Stimulated activated CD4-positive, alpha-beta T cell treated with anti-CD3 and anti-CD28 coated beads, Interleukin-1b, Interleukin-23, amount 100 ng/mL, for 1 hour (primary cell): ENCODE data around the gene TSPO.
"Not testable (repeated sequence)": the region's sequence is repeated elsewhere in the genome, so short reads cannot be mapped to it uniquely, and the experiment has no call there.

ENCODE experiments used
- DNase-seq, 2 donors: peaks; one replicate each; pipeline ENCODE4 v3.0.0-alpha.2; 2020; ENCODE audit warnings: low read depth in 2 of 2

The TSPO gene

DNA sequence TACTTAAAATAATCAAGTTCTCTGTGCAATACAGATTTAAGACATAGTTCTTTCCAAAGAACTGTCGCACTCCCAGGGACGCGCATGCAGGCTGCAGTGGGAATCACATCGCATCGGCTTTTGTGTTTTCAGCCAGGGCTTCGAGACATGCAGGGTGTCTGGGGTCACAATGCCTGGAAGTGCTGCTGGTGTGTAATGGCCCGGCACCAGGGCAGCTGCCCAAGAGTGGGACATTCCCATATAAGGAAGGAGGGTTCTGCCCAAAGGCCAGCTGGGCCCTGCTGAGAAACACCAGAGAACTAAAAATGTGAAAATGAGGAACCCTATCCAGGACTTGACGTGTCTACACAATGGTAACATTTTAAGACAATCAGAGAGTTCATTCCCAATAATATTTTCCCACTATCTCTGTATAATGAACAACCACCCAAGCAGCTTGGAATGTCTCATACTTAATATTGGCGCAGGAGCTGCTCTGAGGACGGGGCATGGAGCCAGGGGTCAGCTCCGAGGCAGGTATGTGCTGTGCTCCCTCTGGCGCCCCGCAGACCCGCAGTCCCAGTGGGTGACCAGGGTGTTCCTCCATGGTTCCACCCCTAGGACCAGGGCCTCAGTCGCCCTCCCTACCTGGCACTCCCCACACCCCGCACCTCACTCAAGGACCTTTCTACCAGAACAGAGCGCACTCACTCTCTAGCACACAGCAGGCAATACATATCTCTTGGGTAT is 19.4 kb upstream of the TSPO start:
- no peak for DNase-seq

DNA sequence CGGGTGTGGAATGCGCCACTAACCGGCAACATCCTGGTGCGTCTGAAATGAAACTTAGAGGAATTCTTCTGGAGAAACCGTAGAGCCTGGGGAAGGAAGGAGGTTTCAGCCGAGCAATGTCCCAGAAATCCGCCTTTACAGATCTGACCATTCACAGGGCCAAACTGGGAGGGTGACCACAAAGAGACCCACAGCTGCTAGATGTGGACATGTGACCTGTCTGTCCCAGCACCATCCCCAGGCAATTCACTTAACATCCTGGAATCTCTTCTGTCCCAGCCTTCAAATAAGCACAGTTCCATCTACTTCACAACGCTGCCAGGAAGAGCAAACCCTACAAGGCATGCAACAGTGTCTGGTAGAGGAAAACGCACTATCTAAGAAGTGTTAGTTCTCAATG is 18.0 kb upstream of the TSPO start:
- no peak for DNase-seq

DNA sequence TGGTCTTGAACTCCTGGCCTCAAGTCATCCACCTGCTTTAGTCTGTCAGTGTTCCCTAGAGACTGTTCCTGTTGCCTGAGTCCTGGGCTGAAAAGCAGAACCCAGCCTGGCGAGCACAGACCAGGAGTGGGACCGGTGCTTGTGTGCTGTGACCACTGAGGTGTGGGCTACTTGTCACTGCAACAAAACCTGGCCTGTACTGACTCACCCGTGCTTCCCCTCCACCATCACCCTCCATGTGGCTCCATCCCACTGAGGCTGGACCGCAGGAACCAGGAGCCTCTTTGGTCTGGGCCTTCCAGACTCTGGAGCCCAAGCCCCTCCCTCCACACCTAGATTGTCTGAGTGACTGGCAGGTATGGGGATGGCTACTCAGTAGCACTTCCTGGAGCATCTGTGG is 16.8 kb upstream of the TSPO start:
- no peak for DNase-seq

DNA sequence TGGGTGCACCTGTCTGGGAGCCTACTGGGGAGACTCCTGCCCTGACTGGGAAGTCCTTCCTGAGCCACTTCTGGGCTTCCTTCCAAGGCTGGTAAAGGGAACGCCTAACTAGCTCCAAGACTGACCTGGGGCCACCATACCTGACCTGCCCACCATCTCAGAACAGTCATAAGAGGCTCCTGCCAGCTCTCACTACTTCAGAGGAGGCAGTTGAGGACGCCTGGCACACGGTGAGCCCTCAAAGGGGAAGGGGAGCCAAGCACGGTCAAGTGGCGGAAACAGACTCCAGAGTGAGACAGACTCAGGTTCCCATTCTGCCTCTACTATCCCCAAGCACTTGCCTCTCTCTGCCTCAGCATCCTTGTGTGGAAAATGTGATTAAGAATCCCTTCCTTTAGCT is 15.8 kb upstream of the TSPO start:
- no peak for DNase-seq

DNA sequence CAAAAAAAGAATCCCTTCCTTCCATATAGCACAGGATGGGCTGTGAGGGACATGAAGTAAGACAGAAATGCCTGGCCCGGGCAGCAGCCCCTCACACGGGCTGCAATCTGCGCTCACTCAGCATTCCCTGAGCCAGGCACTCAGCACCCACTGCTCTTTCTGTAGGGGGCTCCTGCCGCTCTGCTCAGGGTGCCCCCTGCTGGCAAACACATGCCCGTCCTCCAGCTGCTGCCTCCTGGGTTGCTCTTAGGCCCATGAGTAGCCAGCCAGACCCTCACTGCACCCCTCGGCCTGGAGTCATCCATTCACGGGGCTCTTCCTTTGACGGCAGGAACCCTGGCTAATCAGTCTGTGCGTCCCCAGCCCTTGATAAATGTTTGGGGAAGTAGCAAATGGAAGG is 15.1 kb upstream of the TSPO start:
- DNase-seq = no peak

DNA sequence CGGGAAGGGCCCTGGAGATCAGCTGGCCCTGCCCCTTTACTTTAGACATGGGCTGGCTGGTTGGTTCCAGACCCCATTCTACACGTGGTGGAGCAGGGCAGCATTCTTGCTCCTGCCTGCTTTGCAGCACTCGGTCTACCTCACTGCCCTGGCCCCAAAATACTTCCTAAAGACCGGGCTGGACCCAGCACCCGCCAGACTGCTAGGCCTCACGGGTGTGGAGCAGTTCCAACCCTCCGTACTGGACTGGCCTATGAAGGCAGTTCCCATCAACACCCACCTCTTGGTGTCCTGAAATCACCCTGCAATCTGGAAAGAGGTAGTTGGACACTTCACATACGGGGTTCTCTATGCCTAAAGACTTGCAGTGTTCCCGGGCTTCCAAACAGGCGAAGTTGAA is 14.6 kb upstream of the TSPO start:
- no peak for DNase-seq

DNA sequence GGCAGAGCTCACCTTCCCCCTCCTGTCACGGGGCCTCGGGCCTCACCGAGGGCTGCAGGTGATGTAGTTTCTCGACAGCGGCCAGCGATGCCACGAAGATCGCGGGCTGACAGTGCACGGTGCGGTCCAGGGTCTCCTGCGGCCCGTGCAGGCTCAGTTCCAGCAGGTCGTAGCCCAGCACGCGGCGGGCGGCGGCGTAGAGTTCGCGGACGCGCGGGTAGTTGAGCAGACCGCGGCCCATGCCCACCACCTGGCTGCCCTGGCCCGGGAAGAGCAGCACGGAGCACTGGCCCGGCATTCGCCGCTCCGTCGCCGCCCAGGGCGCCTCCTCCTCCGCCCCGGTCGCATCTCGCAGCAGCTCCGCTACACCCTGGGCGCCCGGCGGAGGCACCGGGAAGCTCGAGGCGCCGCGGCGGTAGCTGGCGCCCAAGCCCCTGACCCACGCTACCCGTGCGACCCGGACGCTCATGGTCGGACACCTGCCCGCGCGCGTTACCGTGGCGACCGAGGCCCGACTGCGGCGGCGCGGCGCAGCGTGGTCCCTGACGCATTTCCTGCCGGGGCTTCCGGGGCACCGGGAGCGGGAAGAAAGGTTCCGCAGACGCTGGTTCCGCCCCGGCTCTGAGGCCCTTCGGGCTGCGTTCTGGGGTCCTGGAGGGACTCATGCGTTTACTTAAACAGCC is 8.3 kb upstream of the TSPO start, which contains the start of gene MCAT:
TSS of gene MCAT (minus strand) at position 519 of the 683 bp plus-strand sequence. CDS start at position 469, 50 bp downstream.
- peak; percentile 36 to 62 for DNase-seq

DNA sequence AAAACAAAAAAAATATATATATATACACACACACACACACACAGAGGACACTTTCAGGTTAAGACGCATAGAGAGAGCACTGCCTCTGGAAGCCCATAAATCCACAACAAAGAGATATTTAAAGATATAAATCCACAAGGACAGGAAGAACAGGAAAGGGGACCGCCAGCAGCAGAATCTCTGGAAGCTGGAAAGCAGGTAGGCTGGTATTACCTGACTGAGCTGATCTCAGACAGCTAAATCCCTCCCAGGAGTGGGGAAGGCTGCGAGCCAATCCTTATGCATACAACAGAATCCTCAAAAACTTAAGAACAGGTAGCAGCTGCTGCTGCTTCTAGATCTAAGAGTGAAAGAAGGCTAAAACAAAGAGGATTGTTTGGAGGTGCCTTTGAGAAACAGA is 6.4 kb upstream of the TSPO start:
- DNase-seq = no peak

DNA sequence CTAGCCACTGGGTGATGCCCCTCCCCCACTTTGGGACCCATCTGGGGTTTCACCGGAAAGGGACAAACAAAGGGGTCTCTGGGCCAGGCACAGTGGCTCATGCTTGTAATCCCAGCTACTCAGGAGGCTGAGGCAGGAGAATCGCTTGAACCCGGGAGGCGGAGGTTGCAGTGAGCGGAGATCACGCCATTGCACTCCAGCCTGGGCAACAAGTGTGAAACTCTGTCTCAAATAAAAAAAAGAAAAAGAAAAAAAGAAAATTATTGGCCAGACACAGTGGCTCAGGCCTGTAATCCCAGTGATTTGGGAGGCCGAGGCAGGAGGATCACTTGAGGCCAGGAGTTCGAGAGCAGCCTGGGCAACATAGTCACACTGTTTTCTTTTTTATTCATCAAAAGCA is 6.0 kb upstream of the TSPO start:
- DNase-seq = not testable (repeated sequence)

DNA sequence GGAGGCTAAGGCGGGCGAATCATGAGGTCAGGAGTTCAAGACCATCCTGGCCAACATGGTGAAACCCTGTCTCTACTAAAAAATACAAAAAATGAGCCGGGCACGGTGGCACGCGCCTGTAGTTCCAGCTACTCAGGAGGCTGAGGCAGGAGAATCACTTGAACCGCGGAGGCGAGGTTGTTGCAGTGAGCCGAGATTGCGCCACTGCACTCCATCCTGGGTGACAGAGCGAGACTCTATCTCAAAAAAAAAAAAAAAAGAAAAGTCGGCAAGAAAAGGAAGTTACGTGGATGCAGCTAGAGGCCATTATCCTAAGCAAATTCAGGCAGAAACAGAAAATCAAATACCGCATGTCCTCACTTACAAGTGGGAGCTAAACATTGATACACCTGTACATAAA is 5.0 kb upstream of the TSPO start:
- DNase-seq = not testable (repeated sequence)

DNA sequence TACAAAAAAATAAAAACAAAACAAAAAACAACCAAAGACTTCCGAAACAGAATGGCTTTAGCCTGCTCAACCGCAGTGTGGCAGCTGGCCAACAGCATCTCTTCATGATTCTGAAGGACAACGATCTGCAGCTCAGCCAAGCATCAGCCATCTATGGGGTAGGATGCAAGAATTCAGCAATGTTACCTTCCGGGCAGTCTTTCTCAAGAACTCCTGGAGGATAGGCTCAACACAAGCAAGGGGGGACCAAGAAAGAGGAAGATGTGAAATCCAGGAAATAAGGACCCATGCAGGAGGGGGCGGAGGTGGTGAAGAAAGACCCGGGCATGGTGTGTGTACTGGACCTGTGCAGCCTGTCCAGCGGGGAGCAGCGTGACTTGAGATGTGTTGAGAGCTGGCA is 3.5 kb upstream of the TSPO start:
- no peak for DNase-seq

DNA sequence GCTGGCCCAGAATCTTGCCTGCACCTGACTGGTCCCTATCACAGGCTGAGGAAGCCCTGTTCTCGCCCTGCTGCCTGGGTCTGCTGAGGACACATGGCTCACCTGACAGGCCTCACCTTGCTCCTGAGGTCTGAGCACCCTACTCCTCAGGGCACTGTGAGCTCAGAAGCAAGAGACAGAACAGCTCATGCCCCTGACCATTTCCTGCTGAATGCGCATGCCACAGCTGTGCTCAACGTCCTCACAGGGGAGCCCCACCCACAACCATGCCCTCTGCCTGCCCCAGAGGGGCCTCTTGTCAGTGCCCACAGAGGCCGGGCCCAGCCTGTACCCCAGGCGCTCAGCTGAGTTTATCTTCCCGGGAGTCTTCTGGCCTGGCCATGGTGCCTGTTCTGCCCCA is 2.8 kb upstream of the TSPO start:
- no peak for DNase-seq

DNA sequence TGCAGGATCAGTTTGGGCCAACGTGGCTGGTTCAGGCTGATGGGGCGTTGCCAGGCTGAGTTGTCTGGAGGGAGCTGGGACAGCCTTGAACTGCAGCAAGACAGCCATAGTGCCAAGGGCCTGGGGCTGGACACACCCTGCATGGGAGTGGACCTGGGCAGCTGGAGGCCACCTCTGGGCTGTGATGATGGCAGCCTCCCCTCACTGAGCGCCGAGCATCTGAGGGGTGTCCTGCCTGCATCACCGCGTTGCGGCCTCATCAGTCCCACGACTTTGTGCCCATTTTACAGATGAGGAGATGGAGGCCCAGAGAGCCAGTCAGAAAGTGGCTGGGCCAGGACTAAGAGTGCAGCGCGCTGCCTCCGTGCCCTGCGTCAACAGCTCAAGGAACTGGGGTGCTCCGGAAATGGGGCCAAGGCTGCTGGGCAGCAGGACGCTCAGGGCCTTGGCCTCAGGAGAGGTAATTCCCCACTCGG is 590 bp upstream of the TSPO start:
- no peak for DNase-seq

DNA sequence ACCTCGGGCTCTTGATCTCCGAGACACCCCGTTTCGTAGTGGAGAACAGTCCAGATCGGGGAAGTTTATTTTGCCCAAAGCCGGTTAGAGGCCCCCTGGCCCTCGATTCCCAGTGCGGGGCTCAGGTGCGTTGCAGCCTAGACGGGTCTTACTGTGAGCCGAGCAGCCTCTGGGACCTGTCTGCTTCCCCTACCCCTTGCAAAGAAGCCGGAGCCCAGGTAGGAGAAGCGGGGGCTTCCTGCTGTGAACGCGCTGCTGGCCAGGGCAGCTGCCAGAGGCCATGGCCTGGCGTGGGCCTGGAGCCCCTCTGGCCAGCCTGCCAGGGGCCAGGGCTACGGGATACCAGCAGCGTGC is 621 bp downstream of the TSPO start:
- no peak for DNase-seq

DNA sequence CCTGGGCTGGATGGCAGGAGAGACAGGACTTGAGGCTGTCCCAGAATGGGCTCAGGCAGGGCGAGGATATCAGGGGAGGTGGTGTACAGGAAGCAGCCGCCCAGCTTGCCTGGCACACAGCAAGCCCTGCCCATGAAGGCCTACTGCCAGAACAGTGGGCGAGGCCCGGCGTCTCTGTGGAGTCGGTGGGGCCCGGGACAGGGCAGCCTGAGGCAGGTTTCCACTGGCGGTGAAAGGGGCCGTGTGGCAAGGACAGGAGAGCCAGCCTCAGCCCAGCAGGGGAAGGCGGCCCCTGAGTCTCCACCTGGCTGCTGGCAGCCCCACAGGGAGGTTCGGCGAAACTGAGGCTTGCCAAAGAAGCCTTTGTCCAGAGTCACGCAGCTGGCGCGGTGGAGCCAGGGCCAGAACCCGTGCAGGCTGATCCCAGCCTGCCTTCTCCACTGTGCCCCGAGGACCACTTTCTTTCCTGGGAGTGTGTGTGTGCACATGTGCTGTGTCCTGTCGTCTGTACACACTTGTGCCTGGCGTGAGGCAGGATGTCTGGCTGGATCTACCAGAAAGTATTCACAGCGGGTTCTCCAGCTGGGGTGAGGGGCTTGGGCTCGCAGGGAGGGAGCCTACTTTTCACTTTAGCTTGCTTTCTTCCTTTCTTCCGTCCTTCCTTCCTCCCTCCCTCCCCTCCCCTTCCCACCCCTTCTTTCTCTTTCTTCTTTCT is 1.2 kb downstream of the TSPO start:
- peak in 1 of 2 donors; percentile 29 for DNase-seq

DNA sequence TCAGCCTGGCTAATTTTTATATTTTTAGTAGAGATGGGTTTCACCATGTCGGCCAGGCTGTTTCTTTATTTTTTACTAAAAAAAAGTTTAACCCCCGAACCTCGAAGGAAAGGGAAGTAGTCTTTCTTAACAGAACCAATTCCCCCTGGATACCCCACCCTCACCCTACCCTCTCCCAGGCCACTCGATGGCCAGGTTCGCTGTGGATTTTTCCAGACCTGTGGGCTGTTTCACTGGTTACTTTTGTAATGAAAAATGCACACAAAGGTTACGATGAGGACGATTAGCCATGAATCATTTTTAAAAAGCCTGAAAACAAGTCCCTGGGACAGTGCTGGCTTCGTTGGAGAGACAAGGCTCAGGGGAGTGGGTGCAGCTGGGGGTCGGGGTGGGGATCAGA is 2.5 kb downstream of the TSPO start:
- DNase-seq = no peak

DNA sequence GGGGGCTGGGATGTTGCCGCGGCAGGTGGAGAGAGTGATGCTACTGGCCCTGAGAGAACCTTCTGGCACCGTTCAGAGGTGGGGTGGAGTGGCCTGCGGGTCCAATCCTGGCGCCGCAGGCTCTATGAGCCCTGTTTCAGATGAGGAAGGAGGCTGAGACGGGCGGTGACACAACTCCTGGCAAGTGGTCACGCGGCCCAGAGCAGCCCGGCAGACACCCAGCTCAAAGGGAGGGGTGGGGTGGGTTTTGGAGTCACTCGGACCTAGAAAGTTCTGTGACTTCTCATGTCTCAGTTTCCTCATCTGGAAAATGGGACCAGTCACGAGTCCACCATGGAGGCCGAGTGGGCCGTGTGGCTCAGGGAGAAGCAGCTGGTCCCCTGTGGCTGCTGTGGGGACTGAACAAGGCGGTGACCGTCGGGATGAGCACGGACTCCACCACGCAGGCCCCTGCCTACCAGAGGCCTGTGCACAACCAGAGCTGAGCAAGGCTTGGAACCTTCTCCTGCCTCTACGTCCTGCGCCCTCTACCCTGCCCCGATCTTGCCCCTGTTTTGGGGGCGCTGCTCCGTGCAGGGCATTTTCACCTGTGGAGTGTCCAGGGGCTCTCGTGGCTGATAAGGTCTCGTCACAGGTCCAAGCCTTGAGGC is 3.7 kb downstream of the TSPO start:
- no peak for DNase-seq

DNA sequence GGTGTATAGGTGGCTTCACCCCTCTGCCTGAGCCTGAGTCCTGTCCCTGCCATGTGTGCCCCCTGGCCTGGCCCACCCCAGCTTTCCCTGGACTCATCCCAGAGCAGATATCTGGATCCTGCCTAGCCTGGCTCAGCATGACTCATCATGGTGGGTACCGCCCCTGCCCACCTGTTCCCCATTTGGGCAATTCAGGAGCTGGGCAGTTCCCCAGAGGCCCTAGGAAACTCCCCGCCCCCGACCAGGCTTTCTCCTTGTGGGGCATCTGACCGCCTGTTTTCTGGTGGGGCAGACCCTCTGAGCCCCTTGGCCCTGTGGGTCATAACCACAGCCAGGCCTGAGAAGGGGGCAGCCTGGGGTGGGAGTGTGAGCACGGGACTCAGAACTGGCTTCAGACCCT is 4.4 kb downstream of the TSPO start:
- no peak for DNase-seq

DNA sequence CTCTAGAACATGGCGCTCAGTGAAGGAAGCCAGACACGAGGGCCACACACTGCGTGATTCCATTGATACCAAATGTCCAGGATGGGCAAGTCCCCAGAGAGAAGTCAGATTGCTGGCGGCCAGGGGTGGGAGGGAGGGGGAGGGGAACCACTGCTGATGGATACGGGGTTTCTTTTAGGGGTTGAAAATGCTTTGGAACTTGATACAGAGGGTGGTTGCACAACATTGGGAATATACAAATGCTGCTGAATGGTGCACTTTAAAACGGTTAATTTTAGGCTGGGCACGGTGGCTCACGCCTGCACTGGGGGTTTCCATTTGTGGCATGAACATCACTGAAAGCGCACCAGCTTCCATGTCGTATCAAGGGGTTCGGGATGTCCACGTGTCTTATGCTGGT is 5.1 kb downstream of the TSPO start:
- DNase-seq = no peak

DNA sequence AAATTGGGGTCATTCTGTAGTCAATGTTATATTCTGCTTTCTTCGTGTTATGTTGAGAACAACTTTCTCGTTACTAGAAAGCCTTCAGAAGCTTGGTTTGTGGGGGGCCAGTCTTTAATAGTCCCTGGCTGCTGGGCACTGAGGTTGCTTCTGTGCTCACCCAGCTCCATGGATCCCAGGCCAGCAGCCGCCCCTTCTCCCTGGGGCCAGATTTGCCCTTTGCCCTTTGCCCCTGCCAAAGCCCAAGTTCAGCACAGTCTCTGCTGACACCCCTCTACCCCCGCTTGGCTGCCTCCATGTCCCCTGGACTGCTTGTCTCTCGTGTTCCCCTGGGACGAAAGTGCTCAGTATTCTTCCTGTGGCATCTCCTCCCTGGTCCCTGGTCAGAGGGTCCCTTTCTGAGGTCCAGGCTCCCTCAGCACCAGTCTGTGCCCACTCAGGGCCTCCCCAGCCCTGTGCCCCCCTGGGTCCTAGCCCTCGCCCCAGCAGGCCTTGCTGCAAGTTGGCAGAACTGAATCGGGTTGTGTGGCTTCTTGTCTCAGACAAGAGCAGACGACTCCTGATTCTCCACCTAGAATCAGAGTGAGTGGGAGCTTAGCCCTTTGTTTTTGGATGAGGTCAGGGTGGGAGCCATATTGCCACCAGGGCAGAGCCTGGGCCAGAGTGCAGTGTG is 6.7 kb downstream of the TSPO start:
- no peak for DNase-seq

DNA sequence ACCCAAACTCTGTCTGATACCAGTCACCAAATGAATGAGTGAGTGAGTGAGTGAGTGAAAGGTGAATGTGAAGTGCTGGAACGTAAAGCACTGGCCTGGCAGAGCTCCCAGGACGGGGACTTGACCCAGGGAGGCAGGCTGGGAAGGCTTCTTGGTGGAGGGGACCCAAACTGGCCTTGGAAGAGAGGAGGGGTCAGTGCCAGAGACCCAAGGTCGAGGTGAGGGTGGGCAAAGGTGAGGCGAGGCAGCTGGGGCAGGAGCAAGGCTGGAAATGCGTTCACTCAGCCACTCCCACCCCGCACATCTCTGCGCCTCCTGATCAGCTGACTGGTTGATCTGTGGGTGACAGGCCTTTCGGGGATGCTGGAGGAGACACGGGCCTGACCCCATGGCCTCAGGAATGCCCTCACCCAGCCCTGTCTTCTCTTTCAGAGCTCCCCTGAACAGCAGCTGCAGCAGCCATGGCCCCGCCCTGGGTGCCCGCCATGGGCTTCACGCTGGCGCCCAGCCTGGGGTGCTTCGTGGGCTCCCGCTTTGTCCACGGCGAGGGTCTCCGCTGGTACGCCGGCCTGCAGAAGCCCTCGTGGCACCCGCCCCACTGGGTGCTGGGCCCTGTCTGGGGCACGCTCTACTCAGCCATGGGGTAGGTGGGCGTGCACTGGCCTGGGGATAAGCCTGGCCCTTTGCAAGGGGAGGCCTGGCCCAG is 7.6 kb downstream of the TSPO start:
- DNase-seq = no peak
